ENCODE measurements around the gene CCDC92. TPM values are rescaled to one million over a fixed set of nuclear protein-coding genes. Genes with fewer than 3 reads are reported as not detected.

The CCDC92 gene
- total RNA-seq, 1 experiment from 2014 or later = 53.7 TPM

DNA sequence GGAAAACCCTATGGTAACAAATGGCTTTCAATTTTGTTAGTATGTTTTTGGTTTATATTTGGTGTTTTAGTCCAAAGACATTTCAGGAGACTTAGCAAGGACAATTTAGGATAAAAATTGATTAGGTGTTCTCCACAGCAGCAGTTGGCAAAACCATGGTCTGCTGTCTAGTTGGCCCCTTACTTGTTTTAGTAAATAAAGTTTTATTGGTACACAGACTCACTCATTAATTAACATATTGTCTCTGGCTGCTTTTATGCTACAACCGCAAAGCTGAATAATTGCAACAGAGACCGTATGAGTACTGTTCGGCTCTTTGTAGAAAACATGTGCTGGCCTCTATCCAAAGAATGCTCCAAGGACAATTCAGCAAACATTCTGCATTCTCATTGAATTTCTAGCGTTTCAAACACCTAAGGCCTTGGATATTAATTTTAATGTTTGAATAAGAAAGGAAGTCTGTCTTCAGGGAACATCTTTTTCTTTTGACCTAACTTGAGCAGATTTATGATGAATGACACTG, 77.7 kb downstream of the CCDC92 start:
- ChIA-PET POLR2A (no interaction called here), CTCF (no interaction called here)
- intact Hi-C loops (cut with micrococcal nuclease; ENCODE audit: unreplicated experiment) = no loop called here
- no peak for ATAC-seq
- no TSS peak for BruUV-seq (replicated peaks)
- no peaks in the 10 kb centered on the region for H3K36me3 ChIP-seq (ENCODE audit: control insufficient read depth, insufficient read depth, low read length)
- no peak for DNase-seq (ENCODE audit: low read depth, low spot score)
- TF ChIP-seq, protein P1, sequence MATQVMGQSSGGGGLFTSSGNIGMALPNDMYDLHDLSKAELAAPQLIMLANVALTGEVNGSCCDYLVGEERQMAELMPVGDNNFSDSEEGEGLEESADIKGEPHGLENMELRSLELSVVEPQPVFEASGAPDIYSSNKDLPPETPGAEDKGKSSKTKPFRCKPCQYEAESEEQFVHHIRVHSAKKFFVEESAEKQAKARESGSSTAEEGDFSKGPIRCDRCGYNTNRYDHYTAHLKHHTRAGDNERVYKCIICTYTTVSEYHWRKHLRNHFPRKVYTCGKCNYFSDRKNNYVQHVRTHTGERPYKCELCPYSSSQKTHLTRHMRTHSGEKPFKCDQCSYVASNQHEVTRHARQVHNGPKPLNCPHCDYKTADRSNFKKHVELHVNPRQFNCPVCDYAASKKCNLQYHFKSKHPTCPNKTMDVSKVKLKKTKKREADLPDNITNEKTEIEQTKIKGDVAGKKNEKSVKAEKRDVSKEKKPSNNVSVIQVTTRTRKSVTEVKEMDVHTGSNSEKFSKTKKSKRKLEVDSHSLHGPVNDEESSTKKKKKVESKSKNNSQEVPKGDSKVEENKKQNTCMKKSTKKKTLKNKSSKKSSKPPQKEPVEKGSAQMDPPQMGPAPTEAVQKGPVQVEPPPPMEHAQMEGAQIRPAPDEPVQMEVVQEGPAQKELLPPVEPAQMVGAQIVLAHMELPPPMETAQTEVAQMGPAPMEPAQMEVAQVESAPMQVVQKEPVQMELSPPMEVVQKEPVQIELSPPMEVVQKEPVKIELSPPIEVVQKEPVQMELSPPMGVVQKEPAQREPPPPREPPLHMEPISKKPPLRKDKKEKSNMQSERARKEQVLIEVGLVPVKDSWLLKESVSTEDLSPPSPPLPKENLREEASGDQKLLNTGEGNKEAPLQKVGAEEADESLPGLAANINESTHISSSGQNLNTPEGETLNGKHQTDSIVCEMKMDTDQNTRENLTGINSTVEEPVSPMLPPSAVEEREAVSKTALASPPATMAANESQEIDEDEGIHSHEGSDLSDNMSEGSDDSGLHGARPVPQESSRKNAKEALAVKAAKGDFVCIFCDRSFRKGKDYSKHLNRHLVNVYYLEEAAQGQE (IDR thresholded peaks at IDR 0.05; ENCODE audit: insufficient read depth in 1 of 2, low read depth in 2 of 2, low read length in 1 of 2) = no peak
- TF ChIP-seq POLR2AphosphoS5 (IDR thresholded peaks at IDR 0.05; ENCODE audit: low read depth, low read length) = no peak
- no peak for TF ChIP-seq TCF7L2 (IDR thresholded peaks at IDR 0.05; ENCODE audit: low read depth, low read length)
- no peak for TF ChIP-seq SIN3A (IDR thresholded peaks at IDR 0.05; ENCODE audit: borderline replicate concordance, insufficient read depth, low read depth, low read length)
- TF ChIP-seq CTCF (IDR thresholded peaks at IDR 0.05) = no peak
- peaks cover 3% of the 10 kb centered on the region; the same call in 1 of the 2 replicates for H3K27me3 ChIP-seq (ENCODE audit: control insufficient read depth, insufficient read depth, low read length)
- H3K4me1 ChIP-seq (ENCODE audit: control insufficient read depth, insufficient read depth, low read length) = no peaks in the 10 kb centered on the region; the same call in 1 of the 2 replicates
- no peak overlapping the region for H3K4me3 ChIP-seq (ENCODE audit: low read depth in 2 of 2, low read length in 2 of 2)
- H3K9me3 ChIP-seq (ENCODE audit: control insufficient read depth, insufficient read depth, low read depth, low read length) = no peaks in the 10 kb centered on the region
- in situ Hi-C loops (cut with HindIII; ENCODE audit: low pct_unique_long_range_greater_than_20kb, low sequenced_read_pairs) = no loop called here
- H3K27ac ChIP-seq (ENCODE audit: low read length) = no peak overlapping the region

- no TSS peak for BruUV-seq (replicated peaks)
- POLR2A ChIA-PET = no interaction called here
- peaks cover 3% of the 10 kb centered on the region; the same call in 1 of the 2 replicates for H3K27me3 ChIP-seq (ENCODE audit: control insufficient read depth, insufficient read depth, low read length)
- no peaks in the 10 kb centered on the region for H3K36me3 ChIP-seq (ENCODE audit: control insufficient read depth, insufficient read depth, low read length)
- H3K27ac ChIP-seq (ENCODE audit: low read length) = no peak overlapping the region
- intact Hi-C loops (cut with micrococcal nuclease; ENCODE audit: unreplicated experiment) (no loop called here), in situ Hi-C loops (cut with HindIII; ENCODE audit: low pct_unique_long_range_greater_than_20kb, low sequenced_read_pairs) (no loop called here)
- no peaks in the 10 kb centered on the region for H3K9me3 ChIP-seq (ENCODE audit: control insufficient read depth, insufficient read depth, low read depth, low read length)
- DNase-seq (ENCODE audit: low read depth, low spot score) (no peak), ATAC-seq (no peak)
- H3K4me1 ChIP-seq (ENCODE audit: control insufficient read depth, insufficient read depth, low read length) = no peaks in the 10 kb centered on the region; the same call in 1 of the 2 replicates
- H3K4me3 ChIP-seq (ENCODE audit: low read depth in 2 of 2, low read length in 2 of 2) = no peak overlapping the region
- CTCF ChIA-PET = no interaction called here
- TF ChIP-seq, protein P1 (IDR thresholded peaks at IDR 0.05; ENCODE audit: insufficient read depth in 1 of 2, low read depth in 2 of 2, low read length in 1 of 2) = no peak
- TF ChIP-seq POLR2AphosphoS5 (IDR thresholded peaks at IDR 0.05; ENCODE audit: low read depth, low read length) (no peak), SIN3A (IDR thresholded peaks at IDR 0.05; ENCODE audit: borderline replicate concordance, insufficient read depth, low read depth, low read length) (no peak), TCF7L2 (IDR thresholded peaks at IDR 0.05; ENCODE audit: low read depth, low read length) (no peak)
These were observed 79.4 kb downstream of the CCDC92 start for GRCh38 chr12:123893276-123893675.
